Measurements from ENCODE around the gene CRYZL1.

- TF ChIP-seq EZH2phosphoT487 (IDR thresholded peaks at IDR 0.05; ENCODE audit: insufficient read depth, low read depth) (no peak), EZH2 (IDR thresholded peaks at IDR 0.05; ENCODE audit: insufficient read depth, poor library complexity, severe bottlenecking) (no peak)
Observed at GRCh38 chr21:33634254-33634653, 7.3 kb downstream of the CRYZL1 start.
